Upper lobe of left lung (tissue), 4 donors: Measurements from ENCODE around the gene LYPD3.

Experiments used
- CTCF ChIP-seq, 6 experiments: fragments of 450-650 bp in 4 of 6; fragments of 200-600 bp in 2 of 6; sonication (generic) in 2 of 6; IDR thresholded peaks; one replicate each; pipeline ENCODE4 v1.5.1; 2016 to 2019; ENCODE audit warnings: antibody characterized with exemption in 6 of 6
- EP300 ChIP-seq, 4 donors: sonication (generic); formaldehyde crosslinking; IDR thresholded peaks; one replicate each; pipeline ENCODE4 v1.5.1; 2017; ENCODE audit warnings: antibody characterized with exemption in 4 of 4, control low read depth in 2 of 4
- POLR2A ChIP-seq, 4 donors: fragments of 450-650 bp; IDR thresholded peaks; one replicate each; pipeline ENCODE4 v1.5.1; 2016 to 2017; ENCODE audit warnings: antibody characterized with exemption in 4 of 4, mild to moderate bottlenecking in 2 of 4
- POLR2AphosphoS5 ChIP-seq, 2 donors: sonication (generic); formaldehyde crosslinking; IDR thresholded peaks; one replicate each; pipeline ENCODE4 v1.5.1; 2017; ENCODE audit warnings: antibody characterized with exemption in 2 of 2

GRCh38 chr19:43439032-43439708 is 26.2 kb downstream of the LYPD3 start:
- TF ChIP-seq CTCF (IDR thresholded peaks at IDR 0.05) (no peak), POLR2A (IDR thresholded peaks at IDR 0.05) (no peak), POLR2AphosphoS5 (IDR thresholded peaks at IDR 0.05) (no peak), EP300 (IDR thresholded peaks at IDR 0.05) (no peak)
